ENCODE results near the gene CDX2.

CDX2 gene

GRCh38 chr13:27933118-27933517 is 36.0 kb downstream of the CDX2 start:
- no peaks in the 10 kb centered on the region for H3K27me3 ChIP-seq (ENCODE audit: low read depth, low read length)
- H3K79me2 ChIP-seq (ENCODE audit: low read length): no peaks in the 10 kb centered on the region
- TF ChIP-seq CTCF (IDR thresholded peaks at IDR 0.05; ENCODE audit: low read depth, low read length) (no peak), EZH2phosphoT487 (IDR thresholded peaks at IDR 0.05; ENCODE audit: low read depth) (no peak)
- no peak overlapping the region for H3K4me2 ChIP-seq (ENCODE audit: low read length)
- H4K20me1 ChIP-seq (ENCODE audit: insufficient read depth, low read length): no peaks in the 10 kb centered on the region
- no peak overlapping the region for H3K27ac ChIP-seq (ENCODE audit: low read length)
- H3K9ac ChIP-seq (ENCODE audit: low read length): no peak overlapping the region
- H3K4me1 ChIP-seq (ENCODE audit: low read length): peaks cover 5% of the 10 kb centered on the region
- peak overlapping the region; percentile 0; the same call in 1 of the 2 replicates for H2AFZ ChIP-seq (ENCODE audit: low read depth, low read length)
- H3K36me3 ChIP-seq (replicated peaks; ENCODE audit: low read depth, low read length): no peaks in the 10 kb centered on the region
- no peaks in the 10 kb centered on the region for H3K9me3 ChIP-seq (ENCODE audit: insufficient read depth, low read length)
- H3K4me3 ChIP-seq (ENCODE audit: low read length): no peak overlapping the region

DNA sequence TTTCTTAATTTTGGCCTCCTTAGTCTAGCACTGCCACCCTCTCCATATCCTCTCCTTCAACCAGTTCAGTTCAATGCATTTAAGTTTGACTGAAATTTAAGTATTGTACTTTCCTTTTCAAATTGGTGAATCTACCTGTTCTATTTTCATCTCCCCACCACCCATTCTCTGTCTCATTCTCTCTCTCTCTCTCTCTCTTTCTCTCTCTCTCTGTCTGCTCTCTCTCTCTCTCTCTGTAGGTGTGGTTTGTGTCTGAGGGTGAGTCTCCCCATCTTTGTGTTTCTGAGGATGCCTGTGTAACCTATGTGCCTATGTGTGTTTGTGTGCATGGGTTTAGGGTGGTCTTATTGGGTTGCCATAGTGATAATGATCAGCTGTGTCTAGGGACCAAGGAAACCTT is 39.2 kb downstream of the CDX2 start:
- Histone ChIP-seq H3K4me1 (ENCODE audit: low read length) (peaks cover 5% of the 10 kb centered on the region), H2AFZ (ENCODE audit: low read depth, low read length) (no peak overlapping the region), H3K79me2 (ENCODE audit: low read length) (no peaks in the 10 kb centered on the region), H3K9ac (ENCODE audit: low read length) (no peak overlapping the region), H3K27ac (ENCODE audit: low read length) (no peak overlapping the region), H3K36me3 (replicated peaks; ENCODE audit: low read depth, low read length) (no peaks in the 10 kb centered on the region), H3K4me2 (ENCODE audit: low read length) (no peak overlapping the region), H3K9me3 (ENCODE audit: insufficient read depth, low read length) (no peaks in the 10 kb centered on the region), H3K27me3 (ENCODE audit: low read depth, low read length) (no peaks in the 10 kb centered on the region; the same call in 1 of the 2 replicates), H4K20me1 (ENCODE audit: insufficient read depth, low read length) (no peaks in the 10 kb centered on the region), H3K4me3 (ENCODE audit: low read length) (no peak overlapping the region)
- TF ChIP-seq EZH2phosphoT487 (IDR thresholded peaks at IDR 0.05; ENCODE audit: low read depth) (no peak), CTCF (IDR thresholded peaks at IDR 0.05; ENCODE audit: low read depth, low read length) (no peak)

DNA sequence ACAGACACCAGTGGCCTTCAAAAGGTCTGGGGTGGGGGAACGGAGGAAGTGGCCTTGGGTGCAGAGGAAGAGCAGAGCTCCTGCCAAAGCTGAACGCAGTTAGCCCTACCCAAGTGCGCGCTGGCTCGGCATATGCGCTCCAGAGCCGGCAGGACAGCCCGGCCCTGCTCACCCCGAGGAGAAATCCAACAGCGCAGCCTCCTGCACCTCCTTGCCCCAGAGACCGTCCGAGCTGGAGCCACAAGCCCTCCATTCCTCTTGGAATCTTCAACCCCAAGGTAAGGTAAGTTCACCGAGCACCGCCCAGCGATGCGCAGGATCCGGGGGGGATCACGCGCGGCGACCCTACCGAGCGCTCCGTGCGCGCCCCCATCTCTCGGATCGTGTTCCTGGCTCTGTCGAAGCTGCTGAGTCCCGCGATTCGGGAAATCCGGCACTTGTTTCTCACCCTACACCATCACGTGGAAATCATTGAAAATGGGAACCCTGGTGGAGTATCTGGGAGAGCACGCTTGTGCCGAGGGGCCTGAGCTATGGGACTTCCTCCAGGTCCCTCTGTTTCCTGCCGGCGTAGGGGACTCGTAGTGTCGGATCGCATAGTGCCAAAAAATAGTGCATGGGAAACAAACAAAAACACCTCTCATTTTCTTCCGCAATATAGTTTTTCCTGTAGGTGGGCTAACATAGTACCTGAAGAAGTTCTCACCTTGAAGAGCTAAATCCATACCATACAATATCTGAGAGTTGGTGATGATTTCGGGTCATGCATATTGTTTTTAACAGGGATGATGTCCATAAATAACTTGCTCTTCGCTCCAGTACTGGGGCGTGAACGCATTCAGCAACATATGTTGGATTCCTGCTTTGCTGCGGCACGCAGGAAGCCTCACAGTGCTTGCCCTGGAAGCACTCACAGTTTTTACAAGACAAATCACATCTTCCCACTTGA is 40.0 kb downstream of the CDX2 start:
- Histone ChIP-seq H2AFZ (ENCODE audit: low read depth, low read length) (no peak overlapping the region), H3K79me2 (ENCODE audit: low read length) (no peaks in the 10 kb centered on the region), H3K4me3 (ENCODE audit: low read length) (no peak overlapping the region), H3K9me3 (ENCODE audit: insufficient read depth, low read length) (no peaks in the 10 kb centered on the region), H3K36me3 (replicated peaks; ENCODE audit: low read depth, low read length) (no peaks in the 10 kb centered on the region), H3K27ac (ENCODE audit: low read length) (no peak overlapping the region), H3K27me3 (ENCODE audit: low read depth, low read length) (no peaks in the 10 kb centered on the region; the same call in 1 of the 2 replicates), H4K20me1 (ENCODE audit: insufficient read depth, low read length) (no peaks in the 10 kb centered on the region), H3K4me1 (ENCODE audit: low read length) (peaks cover 5% of the 10 kb centered on the region), H3K9ac (ENCODE audit: low read length) (no peak overlapping the region), H3K4me2 (ENCODE audit: low read length) (no peak overlapping the region)
- TF ChIP-seq CTCF (IDR thresholded peaks at IDR 0.05; ENCODE audit: low read depth, low read length) (no peak), EZH2phosphoT487 (IDR thresholded peaks at IDR 0.05; ENCODE audit: low read depth) (no peak)

DNA sequence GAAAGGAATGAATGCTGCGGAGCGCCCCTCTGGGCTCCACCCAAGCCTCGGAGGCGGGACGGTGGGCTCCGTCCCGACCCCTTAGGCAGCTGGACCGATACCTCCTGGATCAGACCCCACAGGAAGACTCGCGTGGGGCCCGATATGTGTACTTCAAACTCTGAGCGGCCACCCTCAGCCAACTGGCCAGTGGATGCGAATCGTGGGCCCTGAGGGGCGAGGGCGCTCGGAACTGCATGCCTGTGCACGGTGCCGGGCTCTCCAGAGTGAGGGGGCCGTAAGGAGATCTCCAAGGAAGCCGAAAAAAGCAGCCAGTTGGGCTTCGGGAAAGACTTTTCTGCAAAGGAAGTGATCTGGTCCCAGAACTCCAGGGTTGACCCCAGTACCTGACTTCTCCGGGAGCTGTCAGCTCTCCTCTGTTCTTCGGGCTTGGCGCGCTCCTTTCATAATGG is 40.7 kb downstream of the CDX2 start:
- peaks cover 5% of the 10 kb centered on the region for H3K4me1 ChIP-seq (ENCODE audit: low read length)
- no peaks in the 10 kb centered on the region for H3K79me2 ChIP-seq (ENCODE audit: low read length)
- H3K9me3 ChIP-seq (ENCODE audit: insufficient read depth, low read length): no peaks in the 10 kb centered on the region
- H4K20me1 ChIP-seq (ENCODE audit: insufficient read depth, low read length): no peaks in the 10 kb centered on the region
- no peak overlapping the region for H3K9ac ChIP-seq (ENCODE audit: low read length)
- H2AFZ ChIP-seq (ENCODE audit: low read depth, low read length): no peak overlapping the region
- no peaks in the 10 kb centered on the region for H3K36me3 ChIP-seq (replicated peaks; ENCODE audit: low read depth, low read length)
- H3K4me3 ChIP-seq (ENCODE audit: low read length): no peak overlapping the region
- TF ChIP-seq CTCF (IDR thresholded peaks at IDR 0.05; ENCODE audit: low read depth, low read length): no peak
- H3K4me2 ChIP-seq (ENCODE audit: low read length): no peak overlapping the region
- no peaks in the 10 kb centered on the region; the same call in 1 of the 2 replicates for H3K27me3 ChIP-seq (ENCODE audit: low read depth, low read length)
- H3K27ac ChIP-seq (ENCODE audit: low read length): no peak overlapping the region

All from OCI-LY3 (cell line).